ENCODE measurements around the gene SMARCC1.

The SMARCC1 gene

GRCh38 chr3:47794544-47794943 lies 12.9 kb upstream of the SMARCC1 start:
- no peak overlapping the region for H3K4me3 ChIP-seq (ENCODE audit: low read depth in 1 of 2, low read length in 2 of 2)
- H3K36me3 ChIP-seq (ENCODE audit: insufficient read depth, low read length): no peaks in the 10 kb centered on the region
- no peaks in the 10 kb centered on the region for H3K27me3 ChIP-seq (ENCODE audit: control insufficient read depth in 1 of 2, insufficient read depth in 2 of 2, low read length in 2 of 2)
- no peaks in the 10 kb centered on the region for H3K9me3 ChIP-seq (ENCODE audit: low read length)
- H3K27ac ChIP-seq (ENCODE audit: low read depth, low read length): no peak overlapping the region
- no peak overlapping the region for H3K9ac ChIP-seq (ENCODE audit: low read length)
- H3K4me1 ChIP-seq (ENCODE audit: insufficient read depth, low read length): no peaks in the 10 kb centered on the region

GRCh38 chr3:47792699-47793098 lies 11.0 kb upstream of the SMARCC1 start:
- no peaks in the 10 kb centered on the region for H3K9me3 ChIP-seq (ENCODE audit: low read length)
- no peaks in the 10 kb centered on the region for H3K36me3 ChIP-seq (ENCODE audit: insufficient read depth, low read length)
- no peak overlapping the region for H3K4me3 ChIP-seq (ENCODE audit: low read depth in 1 of 2, low read length in 2 of 2)
- no peaks in the 10 kb centered on the region for H3K27me3 ChIP-seq (ENCODE audit: control insufficient read depth in 1 of 2, insufficient read depth in 2 of 2, low read length in 2 of 2)
- no peaks in the 10 kb centered on the region for H3K4me1 ChIP-seq (ENCODE audit: insufficient read depth, low read length)
- H3K27ac ChIP-seq (ENCODE audit: low read depth, low read length): no peak overlapping the region
- H3K9ac ChIP-seq (ENCODE audit: low read length): no peak overlapping the region

GRCh38 chr3:47791193-47791855 lies 9.6 kb upstream of the SMARCC1 start:
- no peak overlapping the region for H3K27ac ChIP-seq (ENCODE audit: low read depth, low read length)

GRCh38 chr3:47783673-47784072 lies 2.0 kb upstream of the SMARCC1 start:
- H3K36me3 ChIP-seq (ENCODE audit: insufficient read depth, low read length): no peaks in the 10 kb centered on the region
- H3K27me3 ChIP-seq (ENCODE audit: control insufficient read depth in 1 of 2, insufficient read depth in 2 of 2, low read length in 2 of 2): no peaks in the 10 kb centered on the region
- no peak overlapping the region for H3K9ac ChIP-seq (ENCODE audit: low read length)
- H3K4me1 ChIP-seq (ENCODE audit: insufficient read depth, low read length): peaks cover 18% of the 10 kb centered on the region
- H3K4me3 ChIP-seq (ENCODE audit: low read depth in 1 of 2, low read length in 2 of 2): no peak overlapping the region
- no peaks in the 10 kb centered on the region for H3K9me3 ChIP-seq (ENCODE audit: low read length)
- no peak overlapping the region for H3K27ac ChIP-seq (ENCODE audit: low read depth, low read length)

More at GRCh38 chr3:47791193-47791855, 9.6 kb upstream of the SMARCC1 start:
- Histone ChIP-seq H3K27me3 (ENCODE audit: control insufficient read depth in 1 of 2, insufficient read depth in 2 of 2, low read length in 2 of 2) (no peaks in the 10 kb centered on the region), H3K9ac (ENCODE audit: low read length) (no peak overlapping the region), H3K9me3 (ENCODE audit: low read length) (no peaks in the 10 kb centered on the region), H3K4me3 (ENCODE audit: low read depth in 1 of 2, low read length in 2 of 2) (no peak overlapping the region), H3K36me3 (ENCODE audit: insufficient read depth, low read length) (no peaks in the 10 kb centered on the region), H3K4me1 (ENCODE audit: insufficient read depth, low read length) (no peaks in the 10 kb centered on the region)

GRCh38 chr3:47782446-47783308 lies 984 bp upstream of the SMARCC1 start:
- Histone ChIP-seq H3K9ac (ENCODE audit: low read length) (peak overlapping the region; percentile 94), H3K4me1 (ENCODE audit: insufficient read depth, low read length) (peaks cover 18% of the 10 kb centered on the region)

GRCh38 chr3:47780741-47781684 lies 680 bp downstream of the SMARCC1 start:
- Histone ChIP-seq H3K27me3 (ENCODE audit: control insufficient read depth in 1 of 2, insufficient read depth in 2 of 2, low read length in 2 of 2) (no peaks in the 10 kb centered on the region), H3K4me1 (ENCODE audit: insufficient read depth, low read length) (peaks cover 18% of the 10 kb centered on the region), H3K36me3 (ENCODE audit: insufficient read depth, low read length) (no peaks in the 10 kb centered on the region)

More at GRCh38 chr3:47782446-47783308, 984 bp upstream of the SMARCC1 start:
- no peaks in the 10 kb centered on the region for H3K36me3 ChIP-seq (ENCODE audit: insufficient read depth, low read length)
- peak overlapping the region; percentile 67 to 90 for H3K4me3 ChIP-seq (ENCODE audit: low read depth in 1 of 2, low read length in 2 of 2)
- H3K27ac ChIP-seq (ENCODE audit: low read depth, low read length): peak overlapping the region; percentile 99
- no peaks in the 10 kb centered on the region for H3K27me3 ChIP-seq (ENCODE audit: control insufficient read depth in 1 of 2, insufficient read depth in 2 of 2, low read length in 2 of 2)
- no peaks in the 10 kb centered on the region for H3K9me3 ChIP-seq (ENCODE audit: low read length)

GRCh38 chr3:47778746-47779145 lies 2.9 kb downstream of the SMARCC1 start:
- no peaks in the 10 kb centered on the region for H3K9me3 ChIP-seq (ENCODE audit: low read length)

More at GRCh38 chr3:47780741-47781684, 680 bp downstream of the SMARCC1 start:
- Histone ChIP-seq H3K9ac (ENCODE audit: low read length) (peak overlapping the region; percentile 73), H3K4me3 (ENCODE audit: low read depth in 1 of 2, low read length in 2 of 2) (peak overlapping the region; percentile 67 to 90), H3K9me3 (ENCODE audit: low read length) (no peaks in the 10 kb centered on the region), H3K27ac (ENCODE audit: low read depth, low read length) (peak overlapping the region; percentile 99)

GRCh38 chr3:47772788-47773187 lies 8.9 kb downstream of the SMARCC1 start:
- no peak overlapping the region for H3K9ac ChIP-seq (ENCODE audit: low read length)
- no peak overlapping the region for H3K27ac ChIP-seq (ENCODE audit: low read depth, low read length)
- H3K36me3 ChIP-seq (ENCODE audit: insufficient read depth, low read length): peaks cover 4% of the 10 kb centered on the region
- no peaks in the 10 kb centered on the region for H3K4me1 ChIP-seq (ENCODE audit: insufficient read depth, low read length)
- no peaks in the 10 kb centered on the region for H3K9me3 ChIP-seq (ENCODE audit: low read length)
- no peak overlapping the region for H3K4me3 ChIP-seq (ENCODE audit: low read depth in 1 of 2, low read length in 2 of 2)
- no peaks in the 10 kb centered on the region for H3K27me3 ChIP-seq (ENCODE audit: control insufficient read depth in 1 of 2, insufficient read depth in 2 of 2, low read length in 2 of 2)

More at GRCh38 chr3:47778746-47779145, 2.9 kb downstream of the SMARCC1 start:
- H3K4me3 ChIP-seq (ENCODE audit: low read depth in 1 of 2, low read length in 2 of 2): no peak overlapping the region
- H3K9ac ChIP-seq (ENCODE audit: low read length): no peak overlapping the region
- peaks cover 18% of the 10 kb centered on the region for H3K4me1 ChIP-seq (ENCODE audit: insufficient read depth, low read length)
- H3K27ac ChIP-seq (ENCODE audit: low read depth, low read length): no peak overlapping the region
- H3K36me3 ChIP-seq (ENCODE audit: insufficient read depth, low read length): no peaks in the 10 kb centered on the region
- H3K27me3 ChIP-seq (ENCODE audit: control insufficient read depth in 1 of 2, insufficient read depth in 2 of 2, low read length in 2 of 2): no peaks in the 10 kb centered on the region

- H3K4me3 ChIP-seq (ENCODE audit: low read depth in 1 of 2, low read length in 2 of 2): no peak overlapping the region
- no peak overlapping the region for H3K27ac ChIP-seq (ENCODE audit: low read depth, low read length)
- H3K9me3 ChIP-seq (ENCODE audit: low read length): no peaks in the 10 kb centered on the region
- H3K4me1 ChIP-seq (ENCODE audit: insufficient read depth, low read length): no peaks in the 10 kb centered on the region
- peaks cover 4% of the 10 kb centered on the region for H3K36me3 ChIP-seq (ENCODE audit: insufficient read depth, low read length)
- no peak overlapping the region for H3K9ac ChIP-seq (ENCODE audit: low read length)
- no peaks in the 10 kb centered on the region for H3K27me3 ChIP-seq (ENCODE audit: control insufficient read depth in 1 of 2, insufficient read depth in 2 of 2, low read length in 2 of 2)
Observed at GRCh38 chr3:47772047-47772446, 9.6 kb downstream of the SMARCC1 start.

GRCh38 chr3:47766186-47766585 lies 15.5 kb downstream of the SMARCC1 start:
- H3K4me3 ChIP-seq (ENCODE audit: low read depth in 1 of 2, low read length in 2 of 2): no peak overlapping the region
- H3K36me3 ChIP-seq (ENCODE audit: insufficient read depth, low read length): peaks cover 10% of the 10 kb centered on the region
- no peaks in the 10 kb centered on the region for H3K27me3 ChIP-seq (ENCODE audit: control insufficient read depth in 1 of 2, insufficient read depth in 2 of 2, low read length in 2 of 2)
- H3K27ac ChIP-seq (ENCODE audit: low read depth, low read length): no peak overlapping the region
- H3K4me1 ChIP-seq (ENCODE audit: insufficient read depth, low read length): peaks cover 4% of the 10 kb centered on the region
- H3K9ac ChIP-seq (ENCODE audit: low read length): no peak overlapping the region
- H3K9me3 ChIP-seq (ENCODE audit: low read length): no peaks in the 10 kb centered on the region

GRCh38 chr3:47762233-47762632 lies 19.5 kb downstream of the SMARCC1 start:
- Histone ChIP-seq H3K4me3 (ENCODE audit: low read depth in 1 of 2, low read length in 2 of 2) (no peak overlapping the region), H3K9me3 (ENCODE audit: low read length) (no peaks in the 10 kb centered on the region), H3K4me1 (ENCODE audit: insufficient read depth, low read length) (peaks cover 4% of the 10 kb centered on the region), H3K36me3 (ENCODE audit: insufficient read depth, low read length) (peaks cover 9% of the 10 kb centered on the region), H3K27ac (ENCODE audit: low read depth, low read length) (no peak overlapping the region), H3K9ac (ENCODE audit: low read length) (no peak overlapping the region), H3K27me3 (ENCODE audit: control insufficient read depth in 1 of 2, insufficient read depth in 2 of 2, low read length in 2 of 2) (no peaks in the 10 kb centered on the region)

All from muscle layer of colon (tissue), 2 donors.